Lower lobe of right lung (tissue), 2 donors: Measurements from ENCODE around the gene ABCF1. TPM values are rescaled to one million over a fixed set of nuclear protein-coding genes. Genes with fewer than 3 reads are reported as not detected.
A peak's percentile ranks its signal among the peaks of the same experiment; 100 is the strongest.

Experiments
- ATAC-seq, 2 donors: fragments of 200-7000 bp; cut with Tn5 transposase; one replicate each; pipeline ENCODE4 v1.9.1; 2020 to 2022; ENCODE audit warnings: mild to moderate bottlenecking in 2 of 2, moderate library complexity in 2 of 2
- DNase-seq: peaks from one replicate; pipeline ENCODE4 v3.0.0-alpha.2; 2020
- H3K27ac ChIP-seq: fragments of 200-600 bp; one replicate; pipeline ENCODE4 v1.8.0; 2022
- H3K27me3 ChIP-seq: fragments of 200-600 bp; one replicate; pipeline ENCODE4 v1.8.0; 2022; ENCODE audit warnings: low read depth
- H3K36me3 ChIP-seq: fragments of 200-600 bp; one replicate; pipeline ENCODE4 v1.8.0; 2022; ENCODE audit warnings: mild to moderate bottlenecking
- H3K4me1 ChIP-seq: fragments of 200-600 bp; one replicate; pipeline ENCODE4 v1.8.0; 2022
- H3K4me3 ChIP-seq: fragments of 200-600 bp; one replicate; pipeline ENCODE4 v1.8.0; 2022; ENCODE audit warnings: mild to moderate bottlenecking
- H3K9me3 ChIP-seq: fragments of 200-600 bp; one replicate; pipeline ENCODE4 v1.8.0; 2022
- intact Hi-C: fragments of 100-400 bp; cut with DNase I; formaldehyde crosslinking; loops from one replicate; pipeline ENCODE4 v1.11.0; 2022
- total RNA-seq: library from RNA; stranded (reverse); fragmentation: NEBNext Ultra II Directional; extraction: Animal tissue kit (Norgen Biotek cat#: 25700); gene quantifications from one replicate; pipeline ENCODE4 v1.2.1, GENCODE V29; 2021
- TF ChIP-seq, protein P1 (sequence below): fragments of 200-600 bp; IDR thresholded peaks from one replicate; pipeline ENCODE4 v1.8.0; 2022; ENCODE audit warnings: antibody characterized with exemption, mild to moderate bottlenecking
- donor health status: DM: no; HTN: yes; CAD: no; lungs with severe emphysema.

Gene ABCF1
- total RNA-seq, 1 donor from 2014 or later = 40.0 TPM

DNA sequence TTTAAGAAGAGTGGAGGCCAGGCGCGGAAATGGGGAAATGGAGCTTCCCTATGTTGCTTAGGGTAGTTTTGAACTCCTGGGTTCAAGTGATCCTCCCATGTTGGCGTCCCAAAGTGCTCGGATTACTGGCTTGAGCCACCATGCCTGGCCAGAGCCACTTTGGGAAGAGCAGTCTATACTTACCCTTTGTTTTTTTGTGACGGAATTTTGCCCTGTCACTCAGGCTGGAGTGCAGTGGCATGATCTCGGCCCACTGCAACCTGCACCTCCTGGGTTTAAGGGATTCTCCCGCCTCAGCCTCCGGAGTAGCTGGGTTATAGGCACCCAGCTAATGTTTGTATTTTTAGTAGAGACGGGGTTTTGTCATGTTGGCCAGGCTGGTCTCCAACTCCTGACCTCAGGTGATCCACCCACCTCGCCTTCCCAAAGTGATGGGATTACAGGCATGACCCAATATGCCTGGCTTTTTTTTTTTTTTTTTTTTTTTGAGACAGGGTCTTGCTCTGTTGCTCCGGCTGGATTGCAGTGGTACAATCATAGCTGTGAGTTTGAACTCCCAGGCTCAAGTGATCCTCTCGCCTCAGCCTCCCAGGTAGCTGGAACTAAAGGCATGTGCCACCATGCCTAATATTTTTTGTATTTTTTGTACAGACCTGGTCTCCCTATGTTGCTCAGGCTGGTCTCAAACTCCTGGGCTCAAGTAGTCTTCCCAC is 27.8 kb downstream of the ABCF1 start:
- ATAC-seq (no peak), DNase-seq (no peak)
- Histone ChIP-seq H3K9me3 (no peaks in the 10 kb centered on the region), H3K27me3 (no peaks in the 10 kb centered on the region), H3K36me3 (peaks cover 55% of the 10 kb centered on the region), H3K4me3 (no peak overlapping the region), H3K27ac (no peak overlapping the region), H3K4me1 (peaks cover 8% of the 10 kb centered on the region)
- TF ChIP-seq, protein P1, sequence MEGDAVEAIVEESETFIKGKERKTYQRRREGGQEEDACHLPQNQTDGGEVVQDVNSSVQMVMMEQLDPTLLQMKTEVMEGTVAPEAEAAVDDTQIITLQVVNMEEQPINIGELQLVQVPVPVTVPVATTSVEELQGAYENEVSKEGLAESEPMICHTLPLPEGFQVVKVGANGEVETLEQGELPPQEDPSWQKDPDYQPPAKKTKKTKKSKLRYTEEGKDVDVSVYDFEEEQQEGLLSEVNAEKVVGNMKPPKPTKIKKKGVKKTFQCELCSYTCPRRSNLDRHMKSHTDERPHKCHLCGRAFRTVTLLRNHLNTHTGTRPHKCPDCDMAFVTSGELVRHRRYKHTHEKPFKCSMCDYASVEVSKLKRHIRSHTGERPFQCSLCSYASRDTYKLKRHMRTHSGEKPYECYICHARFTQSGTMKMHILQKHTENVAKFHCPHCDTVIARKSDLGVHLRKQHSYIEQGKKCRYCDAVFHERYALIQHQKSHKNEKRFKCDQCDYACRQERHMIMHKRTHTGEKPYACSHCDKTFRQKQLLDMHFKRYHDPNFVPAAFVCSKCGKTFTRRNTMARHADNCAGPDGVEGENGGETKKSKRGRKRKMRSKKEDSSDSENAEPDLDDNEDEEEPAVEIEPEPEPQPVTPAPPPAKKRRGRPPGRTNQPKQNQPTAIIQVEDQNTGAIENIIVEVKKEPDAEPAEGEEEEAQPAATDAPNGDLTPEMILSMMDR = no peak
- intact Hi-C loops = no loop called here

- ATAC-seq (no peak), DNase-seq (no peak)
- TF ChIP-seq, protein P1 = no peak
- Histone ChIP-seq H3K9me3 (no peaks in the 10 kb centered on the region), H3K27me3 (no peaks in the 10 kb centered on the region), H3K27ac (no peak overlapping the region), H3K4me3 (no peak overlapping the region), H3K36me3 (peaks cover 55% of the 10 kb centered on the region), H3K4me1 (peaks cover 8% of the 10 kb centered on the region)
- intact Hi-C loops = no loop called here
Observed at GRCh38 chr6:30599625-30600324, 28.5 kb downstream of the ABCF1 start.

DNA sequence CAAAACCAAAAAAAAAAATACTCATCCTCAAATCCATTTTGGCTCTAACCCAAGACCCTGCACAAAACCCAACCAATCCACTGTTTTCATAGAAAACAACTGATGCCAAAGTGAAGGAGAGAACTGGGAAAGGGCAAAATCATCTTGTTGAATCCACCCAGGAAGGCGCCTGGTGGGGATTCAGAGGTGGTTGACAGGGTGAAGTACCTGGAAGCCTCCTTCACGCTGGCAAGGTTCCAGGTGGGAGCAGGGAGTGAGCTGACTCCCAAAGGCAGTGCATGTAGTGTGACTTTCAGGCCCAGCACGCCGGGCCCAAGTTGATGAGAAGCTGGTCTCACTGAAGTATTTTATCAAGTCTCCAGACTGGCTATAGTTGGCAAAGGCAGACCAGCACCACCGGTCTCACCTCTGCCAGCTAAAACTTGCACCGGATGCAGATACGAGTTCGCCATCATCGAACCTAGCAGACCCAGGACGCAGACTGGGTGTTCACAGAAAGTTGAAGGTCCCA is 29.3 kb downstream of the ABCF1 start:
- H3K36me3 ChIP-seq = peaks cover 55% of the 10 kb centered on the region

GRCh38 chr6:30601436-30601814 is 30.2 kb downstream of the ABCF1 start:
- TF ChIP-seq, protein P1 = no peak
- Histone ChIP-seq H3K27me3 (no peaks in the 10 kb centered on the region), H3K4me1 (peaks cover 8% of the 10 kb centered on the region), H3K36me3 (peaks cover 64% of the 10 kb centered on the region), H3K4me3 (no peak overlapping the region), H3K27ac (no peak overlapping the region), H3K9me3 (no peaks in the 10 kb centered on the region)
- DNase-seq = no peak
- intact Hi-C loops = no loop called here
- ATAC-seq = no peak

More for the DNA sequence above, 29.3 kb downstream of the ABCF1 start:
- DNase-seq = no peak
- Histone ChIP-seq H3K27me3 (no peaks in the 10 kb centered on the region), H3K9me3 (no peaks in the 10 kb centered on the region), H3K4me3 (no peak overlapping the region), H3K4me1 (peaks cover 8% of the 10 kb centered on the region), H3K27ac (no peak overlapping the region)
- ATAC-seq = peak in 1 of 2 donors; percentile 2
- TF ChIP-seq, protein P1 = no peak
- intact Hi-C loops = no loop called here

DNA sequence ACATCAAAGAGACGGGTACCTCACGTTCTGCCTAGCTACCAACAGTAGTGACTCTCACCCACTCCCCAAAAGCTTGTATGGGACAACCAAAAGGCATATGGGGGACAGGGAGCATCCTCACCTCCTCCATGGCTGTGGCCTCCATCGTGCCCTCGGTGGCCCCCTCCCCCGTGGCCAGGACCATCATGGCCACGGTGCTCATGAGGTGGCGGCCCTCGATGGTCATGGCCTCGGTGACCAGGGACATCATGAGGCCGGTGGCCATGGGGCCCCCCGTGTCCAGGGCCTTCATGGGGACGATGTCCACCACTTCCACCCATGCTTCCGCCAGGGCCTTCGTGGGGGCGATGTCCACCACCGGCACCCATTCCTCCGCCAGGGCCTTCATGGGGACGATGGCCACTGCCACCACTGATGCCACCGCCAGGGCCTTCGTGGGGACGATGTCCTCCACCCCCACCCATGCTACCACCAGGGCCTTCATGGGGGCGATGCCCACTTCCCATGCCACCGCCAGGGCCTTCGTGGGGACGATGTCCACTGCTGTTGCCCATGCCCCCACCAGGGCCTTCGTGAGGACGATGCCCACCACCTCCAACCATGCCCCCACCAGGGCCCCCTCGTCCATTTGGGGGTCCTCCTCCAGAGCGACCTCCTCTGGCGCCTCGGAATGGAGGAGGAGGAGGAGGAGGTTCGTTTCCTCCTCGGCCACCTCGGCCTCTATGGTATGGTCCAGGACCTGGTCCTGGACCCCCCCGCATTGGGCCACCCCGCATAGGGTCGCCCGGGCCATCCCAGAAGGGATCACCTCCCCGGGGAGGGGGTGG is 30.8 kb downstream of the ABCF1 start:
- no peak overlapping the region for H3K4me3 ChIP-seq
- intact Hi-C loops = no loop called here
- H3K36me3 ChIP-seq = peaks cover 70% of the 10 kb centered on the region
- no peak for DNase-seq
- TF ChIP-seq, protein P1 = no peak
- H3K27ac ChIP-seq = no peak overlapping the region
- H3K4me1 ChIP-seq = peaks cover 8% of the 10 kb centered on the region
- H3K27me3 ChIP-seq = no peaks in the 10 kb centered on the region
- ATAC-seq = peak in 1 of 2 donors; percentile 25
- no peaks in the 10 kb centered on the region for H3K9me3 ChIP-seq
